GM12878 (cell line): ENCODE results near the gene CTNNA2. TPM values are rescaled to one million over a fixed set of nuclear protein-coding genes. Genes with fewer than 3 reads are reported as not detected.

Source experiments
- ATAC-seq: fragments of 200-7000 bp; cut with Tn5 transposase; 3 replicates; pipeline ENCODE4 v1.9.1; 2020; ENCODE audit warnings: mild to moderate bottlenecking, moderate library complexity
- BruUV-seq: library from RNA; stranded (reverse); fragments of 400-500 nt; replicated peaks from 2 replicates; lab custom pipeline; 2021; lab: Mats Ljungman, UMichigan
- CTCF ChIA-PET: fragments of 300-600 bp; sonication (Branson Sonifier 250); formaldehyde crosslinking; extraction: SDS; loops from one replicate; lab custom pipeline; 2021; ENCODE audit warnings: inconsistent platforms; lab: Yijun Ruan, JAX
- POLR2A ChIA-PET: fragments of 350-600 bp; formaldehyde crosslinking; extraction: SDS; loops from one replicate; lab custom pipeline; 2021; ENCODE audit warnings: inconsistent platforms; lab: Charles Lee
- RAD21 ChIA-PET: fragments of 300-600 bp; sonication (Branson Sonifier 250); formaldehyde crosslinking; loops from one replicate; lab custom pipeline; 2023; ENCODE audit warnings: antibody characterized with exemption; ENCODE audit not compliant: unreplicated experiment; lab: Charles Lee
- SMC1A ChIA-PET: fragments of 300-600 bp; sonication (Branson Sonifier 250); formaldehyde crosslinking; loops from one replicate; lab custom pipeline; 2023; ENCODE audit not compliant: unreplicated experiment, uncharacterized antibody; lab: Charles Lee
- DNase-seq: peaks from one replicate; pipeline ENCODE4 v3.0.0-alpha.2; 2011; ENCODE audit warnings: low read depth, low spot score
- FAIRE-seq: peaks from 3 replicates; lab custom pipeline; 2011; peaks lifted over from hg19 to GRCh38; lab: Jason Lieb, UNC
- H2AFZ ChIP-seq: 2 replicates; pipeline ENCODE4 v1.6.0; 2011; ENCODE audit warnings: low read depth, low read length, control low read depth; ENCODE audit not compliant: control insufficient read depth
- H3K27ac ChIP-seq: 2 replicates; pipeline ENCODE4 v1.5.1; 2011; ENCODE audit warnings: control low read depth; ENCODE audit not compliant: control insufficient read depth, insufficient read depth
- H3K27me3 ChIP-seq, 2 experiments: replicated peaks in 1 of 2; 2 replicates each; pipeline versions ENCODE4 v1.6.0 to v1.6.1; 2011; ENCODE audit warnings: low read length in 1 of 2; ENCODE audit not compliant: control insufficient read depth in 2 of 2, insufficient read depth in 2 of 2
- H3K36me3 ChIP-seq, 2 experiments: 2 replicates each; pipeline ENCODE4 v1.5.1; 2011; ENCODE audit warnings: low read length in 1 of 2; ENCODE audit not compliant: control insufficient read depth in 2 of 2, insufficient read depth in 2 of 2
- H3K4me1 ChIP-seq: 2 replicates; pipeline ENCODE4 v1.6.1; 2011; ENCODE audit warnings: mild to moderate bottlenecking, low read length, moderate library complexity, mixed read lengths; ENCODE audit not compliant: control insufficient read depth, insufficient read depth
- H3K4me2 ChIP-seq: 2 replicates; pipeline ENCODE4 v1.6.0; 2011; ENCODE audit warnings: control low read depth; ENCODE audit not compliant: control insufficient read depth, insufficient read depth
- H3K4me3 ChIP-seq: fragments of 200-600 bp; sonication (generic); 2 replicates; pipeline ENCODE4 v1.5.1; 2016
- H3K79me2 ChIP-seq: 2 replicates; pipeline ENCODE4 v1.6.0; 2011; ENCODE audit warnings: low read length; ENCODE audit not compliant: control insufficient read depth, insufficient read depth
- H3K9ac ChIP-seq: 2 replicates; pipeline ENCODE4 v1.8.0; 2011; ENCODE audit warnings: low read length, control low read depth, mixed read lengths; ENCODE audit not compliant: control insufficient read depth, insufficient read depth
- H3K9me3 ChIP-seq: replicated peaks from 3 replicates; pipeline ENCODE4 v1.5.1; 2011; ENCODE audit warnings: mild to moderate bottlenecking, low read length; ENCODE audit not compliant: control insufficient read depth, insufficient read depth
- H4K20me1 ChIP-seq: 2 replicates; pipeline ENCODE4 v1.6.0; 2011; ENCODE audit not compliant: control insufficient read depth, insufficient read depth
- EED ChIP-seq: sonication (generic); IDR thresholded peaks from 2 replicates; pipeline ENCODE4 v1.6.1; 2016; ENCODE audit warnings: antibody characterized with exemption, low read depth
- IKZF2 ChIP-seq, 2 experiments: fragments of 450-650 bp; IDR thresholded peaks; 2 replicates each; pipeline ENCODE4 v1.6.1; 2017; ENCODE audit warnings: mild to moderate bottlenecking in 2 of 2, moderate library complexity in 2 of 2
- MXI1 ChIP-seq: fragments of 150-350 bp; IDR thresholded peaks from 2 replicates; pipeline ENCODE4 v1.6.1; 2011; ENCODE audit warnings: low read depth, mild to moderate bottlenecking, inconsistent platforms, low read length, improper control_type of control experiment
- NFYB ChIP-seq: IDR thresholded peaks from 2 replicates; pipeline ENCODE4 v1.6.1; 2011; ENCODE audit warnings: low read depth, mild to moderate bottlenecking, low read length, improper control_type of control experiment, moderate library complexity; ENCODE audit not compliant: insufficient read depth
- RELA ChIP-seq: fragments of 450-650 bp; IDR thresholded peaks from 2 replicates; pipeline ENCODE4 v1.8.0; 2014; ENCODE audit warnings: borderline replicate concordance; ENCODE audit not compliant: partially characterized antibody
- SMC3 ChIP-seq: IDR thresholded peaks from 2 replicates; pipeline ENCODE4 v1.6.1; 2011; ENCODE audit warnings: low read length, improper control_type of control experiment, borderline replicate concordance
- YY1 ChIP-seq: IDR thresholded peaks from 2 replicates; pipeline ENCODE4 v1.6.1; 2011; ENCODE audit warnings: low read depth, mild to moderate bottlenecking, low read length
- WGBS: methylation state at CpG from one replicate; pipeline ENCODE4 v1.1.6; 2016; ENCODE audit warnings: low lambda C conversion rate; ENCODE audit not compliant: insufficient replicate concordance, insufficient coverage; ENCODE audit errors: missing lambda C conversion rate; 5-methylcytosine and 5-hydroxymethylcytosine counted together
- in situ Hi-C: fragments of 300-500 bp; cut with MboI; formaldehyde crosslinking; loops from 9 replicates; pipeline ENCODE4 v1.14.3; 2018; ENCODE audit warnings: mixed read lengths
- intact Hi-C: fragments of 100-400 bp; cut with micrococcal nuclease; formaldehyde crosslinking; loops from one replicate; pipeline ENCODE4 v1.14.2; 2022; ENCODE audit not compliant: unreplicated experiment
- polyA plus RNA-seq, 11 experiments: library from polyadenylated mRNA; depleted of rRNA in 4 of 11; unstranded in 6 of 11; stranded (reverse) in 5 of 11; fragments of >200 nt; fragmentation: Nextera tagmentation in 4 of 11; fragmentation: Illumina TruSeq in 1 of 11; extraction: Ambion mirVana in 4 of 11; extraction: Trizol in 1 of 11; gene quantifications; 1 replicate in 1 of 11; 2 replicates in 10 of 11; pipeline versions ENCODE4 v1.2.1 to v1.2.3, GENCODE V29; 2011 to 2016; ENCODE audit warnings: inconsistent platforms in 2 of 11, missing spikeins in 2 of 11, low read depth in 1 of 11
- total RNA-seq, 4 experiments: library from RNA; depleted of rRNA in 3 of 4; stranded (reverse); fragments of >200 nt in 3 of 4; fragmentation: Illumina TruSeq in 1 of 4; extraction: Trizol in 1 of 4; gene quantifications; 2 replicates each; pipeline versions ENCODE4 v1.2.1 to v1.2.3, GENCODE V29; 2013 to 2021
- TF ChIP-seq, protein P1 (sequence below): fragments of 450-650 bp; IDR thresholded peaks from 2 replicates; pipeline ENCODE4 v1.6.1; 2014; ENCODE audit warnings: mild to moderate bottlenecking
- TF ChIP-seq, protein P2 (sequence below): IDR thresholded peaks from 2 replicates; pipeline ENCODE4 v1.6.1; 2012; ENCODE audit warnings: low read depth, low read length, improper control_type of control experiment
- TF ChIP-seq, protein P3 (sequence below): fragments of 450-650 bp; IDR thresholded peaks from 2 replicates; pipeline ENCODE4 v1.6.1; 2017; ENCODE audit warnings: borderline replicate concordance

Gene CTNNA2
- total and polyA plus RNA-seq, 10 of the 15 experiments (the other 5 are each of a cell fraction or from before 2014, with no cell fraction given): 2.4 to 36.2 (median 6.6) TPM

- 0% methylated on average over 4 of the region's 4 CpGs for WGBS
- Histone ChIP-seq H3K4me3 (no peak overlapping the region), H3K27ac (no peak overlapping the region), H3K79me2 (no peaks in the 10 kb centered on the region), H2AFZ (no peak overlapping the region)
- ChIA-PET SMC1A (no interaction called here), RAD21 (no interaction called here)
- no TSS peak for BruUV-seq
- no peak for DNase-seq
- TF ChIP-seq IKZF2 (IDR thresholded peaks at IDR 0.05) (no peak), SMC3 (no peak), RELA (no peak), MXI1 (no peak), NFYB (no peak), EED (no peak), YY1 (no peak)
- TF ChIP-seq, protein P1, sequence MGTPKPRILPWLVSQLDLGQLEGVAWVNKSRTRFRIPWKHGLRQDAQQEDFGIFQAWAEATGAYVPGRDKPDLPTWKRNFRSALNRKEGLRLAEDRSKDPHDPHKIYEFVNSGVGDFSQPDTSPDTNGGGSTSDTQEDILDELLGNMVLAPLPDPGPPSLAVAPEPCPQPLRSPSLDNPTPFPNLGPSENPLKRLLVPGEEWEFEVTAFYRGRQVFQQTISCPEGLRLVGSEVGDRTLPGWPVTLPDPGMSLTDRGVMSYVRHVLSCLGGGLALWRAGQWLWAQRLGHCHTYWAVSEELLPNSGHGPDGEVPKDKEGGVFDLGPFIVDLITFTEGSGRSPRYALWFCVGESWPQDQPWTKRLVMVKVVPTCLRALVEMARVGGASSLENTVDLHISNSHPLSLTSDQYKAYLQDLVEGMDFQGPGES: no peak
- TF ChIP-seq, protein P2, sequence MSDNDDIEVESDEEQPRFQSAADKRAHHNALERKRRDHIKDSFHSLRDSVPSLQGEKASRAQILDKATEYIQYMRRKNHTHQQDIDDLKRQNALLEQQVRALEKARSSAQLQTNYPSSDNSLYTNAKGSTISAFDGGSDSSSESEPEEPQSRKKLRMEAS: no peak
- TF ChIP-seq, protein P3, sequence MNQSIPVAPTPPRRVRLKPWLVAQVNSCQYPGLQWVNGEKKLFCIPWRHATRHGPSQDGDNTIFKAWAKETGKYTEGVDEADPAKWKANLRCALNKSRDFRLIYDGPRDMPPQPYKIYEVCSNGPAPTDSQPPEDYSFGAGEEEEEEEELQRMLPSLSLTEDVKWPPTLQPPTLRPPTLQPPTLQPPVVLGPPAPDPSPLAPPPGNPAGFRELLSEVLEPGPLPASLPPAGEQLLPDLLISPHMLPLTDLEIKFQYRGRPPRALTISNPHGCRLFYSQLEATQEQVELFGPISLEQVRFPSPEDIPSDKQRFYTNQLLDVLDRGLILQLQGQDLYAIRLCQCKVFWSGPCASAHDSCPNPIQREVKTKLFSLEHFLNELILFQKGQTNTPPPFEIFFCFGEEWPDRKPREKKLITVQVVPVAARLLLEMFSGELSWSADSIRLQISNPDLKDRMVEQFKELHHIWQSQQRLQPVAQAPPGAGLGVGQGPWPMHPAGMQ: no peak
- TF ChIP-seq, all 136 proteins: peak for 0
- no peak overlapping the region for H3K4me2 ChIP-seq
- no peaks in the 10 kb centered on the region for H3K9me3 ChIP-seq
- ChIA-PET POLR2A (no interaction called here), CTCF (interaction anchor here (0.8 kb wide), 1 partner anchor 9 kb away, joined by 3 read pairs; no protein-coding TSS in a partner anchor)
- no peak overlapping the region for H3K9ac ChIP-seq
- no peaks in the 10 kb centered on the region for H3K4me1 ChIP-seq
- ATAC-seq (no peak), FAIRE-seq (no peak)
- intact Hi-C loops: no loop called here
- H3K27me3 ChIP-seq: no peaks in the 10 kb centered on the region
- H4K20me1 ChIP-seq: no peaks in the 10 kb centered on the region
- no peaks in the 10 kb centered on the region for H3K36me3 ChIP-seq
- in situ Hi-C loops: no loop called here
These were observed 63.6 kb downstream of the CTNNA2 start for GRCh38 chr2:79576451-79576850.
